Hindlimb muscle (tissue), 1 donor: Measurements from ENCODE around the gene HLA-C. TPM values are rescaled to one million over a fixed set of nuclear protein-coding genes. Genes with fewer than 3 reads are reported as not detected.
"Not testable (repeated sequence)": the region's sequence is repeated elsewhere in the genome, so short reads cannot be mapped to it uniquely, and the experiment has no call there.

Source experiments
- DNase-seq: peaks from one replicate; pipeline ENCODE4 v3.0.0-alpha.2; 2013
- polyA plus RNA-seq: library from polyadenylated mRNA; unstranded; fragments of 120-200 nt; gene quantifications from one replicate; pipeline ENCODE4 v1.2.1, GENCODE V29; 2013; ENCODE audit not compliant: insufficient read length

The HLA-C gene
- polyA plus RNA-seq: 69.3 TPM

GRCh38 chr6:31271641-31272357, at the start of gene HLA-C:
Gene HLA-C (minus strand): TSS chr6:31272092. CDS start chr6:31272071, 21 bp downstream.
- DNase-seq: peak; percentile 87

GRCh38 chr6:31321005-31321707, 49.3 kb upstream of the HLA-C start:
- no peak for DNase-seq

GRCh38 chr6:31317036-31317435, 45.1 kb upstream of the HLA-C start:
- no peak for DNase-seq

GRCh38 chr6:31309641-31310040, 37.7 kb upstream of the HLA-C start:
- no peak for DNase-seq

GRCh38 chr6:31308845-31309175, 36.9 kb upstream of the HLA-C start:
- no peak for DNase-seq

- no peak for DNase-seq
Observed at GRCh38 chr6:31308050-31308844, 36.4 kb upstream of the HLA-C start.

GRCh38 chr6:31307669-31308049, 35.8 kb upstream of the HLA-C start:
- DNase-seq: no peak

GRCh38 chr6:31305703-31306219, 33.9 kb upstream of the HLA-C start:
- no peak for DNase-seq

GRCh38 chr6:31304683-31305082, 32.8 kb upstream of the HLA-C start:
- DNase-seq: no peak

GRCh38 chr6:31300797-31301196, 28.9 kb upstream of the HLA-C start:
- DNase-seq: no peak

- DNase-seq: no peak
Observed at GRCh38 chr6:31299947-31300346, 28.1 kb upstream of the HLA-C start.

- DNase-seq: no peak
Observed at GRCh38 chr6:31299511-31299910, 27.6 kb upstream of the HLA-C start.

- no peak for DNase-seq
Observed at GRCh38 chr6:31294056-31294455, 22.2 kb upstream of the HLA-C start.

GRCh38 chr6:31293343-31293742, 21.5 kb upstream of the HLA-C start:
- no peak for DNase-seq

GRCh38 chr6:31289788-31290187, 17.9 kb upstream of the HLA-C start:
- DNase-seq: no peak

- no peak for DNase-seq
Observed at GRCh38 chr6:31287619-31288018, 15.7 kb upstream of the HLA-C start.

- no peak for DNase-seq
Observed at GRCh38 chr6:31285982-31286381, 14.1 kb upstream of the HLA-C start.

- no peak for DNase-seq
Observed at GRCh38 chr6:31285486-31285885, 13.6 kb upstream of the HLA-C start.

GRCh38 chr6:31279647-31280046, 7.8 kb upstream of the HLA-C start:
- DNase-seq: not testable (repeated sequence)

GRCh38 chr6:31272836-31273626, 1.1 kb upstream of the HLA-C start:
- no peak for DNase-seq

- DNase-seq: no peak
Observed at GRCh38 chr6:31272436-31272835, 544 bp upstream of the HLA-C start.
